NCI-H2107 (cell line): ENCODE data around the gene LDHB.
"Not testable (repeated sequence)": the region's sequence is repeated elsewhere in the genome, so short reads cannot be mapped to it uniquely, and the experiment has no call there.

Source experiments
- DNase-seq: peaks from one replicate; lab custom pipeline; 2025; lab: John Stamatoyannopoulos, UW

The LDHB gene

GRCh38 chr12:21607701-21608100, 49.9 kb downstream of the LDHB start:
- DNase-seq = no peak

- DNase-seq = no peak
Measured at GRCh38 chr12:21606175-21606574, 51.5 kb downstream of the LDHB start.

- DNase-seq = no peak
Measured at GRCh38 chr12:21604245-21605101, 53.2 kb downstream of the LDHB start, which contains the start of gene GYS2. GYS2 (minus strand) TSS chr12:21604847; CDS start chr12:21604592, 255 bp downstream.

- no peak for DNase-seq
Measured at GRCh38 chr12:21602774-21603173, 54.9 kb downstream of the LDHB start.

GRCh38 chr12:21600196-21600595, 57.4 kb downstream of the LDHB start:
- DNase-seq = no peak

GRCh38 chr12:21599143-21599999, 58.3 kb downstream of the LDHB start:
- no peak for DNase-seq

GRCh38 chr12:21598651-21599050, 59.0 kb downstream of the LDHB start:
- no peak for DNase-seq

- not testable (repeated sequence) for DNase-seq
Measured at GRCh38 chr12:21595356-21595755, 62.3 kb downstream of the LDHB start.

GRCh38 chr12:21585485-21585884, 72.2 kb downstream of the LDHB start:
- no peak for DNase-seq
